AG04449 (cell line): ENCODE measurements around the gene SEPTIN8.
A peak's percentile ranks its signal among the peaks of the same experiment; 100 is the strongest.

Experiments
- CTCF ChIA-PET: fragments of 350-600 bp; formaldehyde crosslinking; extraction: SDS; loops from one replicate; lab custom pipeline; 2021; ENCODE audit warnings: antibody characterized with exemption; lab: Yijun Ruan, JAX
- POLR2A ChIA-PET: fragments of 400-600, 350-600 bp; formaldehyde crosslinking; extraction: SDS; loops from one replicate; lab custom pipeline; 2020; ENCODE audit warnings: antibody characterized with exemption, inconsistent platforms; lab: Yijun Ruan, JAX
- DNase-seq: peaks from one replicate; pipeline ENCODE4 v3.0.0-alpha.2; 2010; ENCODE audit warnings: low read depth, low spot score
- H3K4me3 ChIP-seq: 2 replicates; pipeline ENCODE4 v1.5.1; 2011; ENCODE audit warnings: low read depth, mild to moderate bottlenecking, control low read depth, low read length
- CTCF ChIP-seq: IDR thresholded peaks from one replicate; pipeline ENCODE4 v1.5.1; 2011; ENCODE audit warnings: mild to moderate bottlenecking, moderate library complexity, low read length, control low read depth, inconsistent platforms; ENCODE audit not compliant: insufficient read depth; ENCODE audit errors: missing control alignments

The SEPTIN8 gene

GRCh38 chr5:132823481-132824050 lies 46.5 kb upstream of the SEPTIN8 start:
- ChIA-PET CTCF (interaction anchor here (2.7 to 14.0 kb wide), 5 partner anchors 5 to 296 kb away, joined by 7 to 317 read pairs (median 197); partner anchors contain the start of genes CCNI2, SHROOM1 and SOWAHA), POLR2A (interaction anchor here (0.6 kb wide), 1 partner anchor 28 kb away, joined by 3 read pairs; no protein-coding TSS in a partner anchor)
- DNase-seq = no peak
- H3K4me3 ChIP-seq = no peak overlapping the region
- no peak for TF ChIP-seq CTCF

- no peak for DNase-seq
- no peak for TF ChIP-seq CTCF
- ChIA-PET CTCF (interaction anchor here (1.3 to 14.0 kb wide), 5 partner anchors 5 to 295 kb away, joined by 3 to 317 read pairs (median 197); partner anchors contain the start of genes CCNI2, GDF9, SHROOM1 and SOWAHA), POLR2A (no interaction called here)
- H3K4me3 ChIP-seq = no peak overlapping the region
Measured at GRCh38 chr5:132822650-132823480, 45.8 kb upstream of the SEPTIN8 start.

- TF ChIP-seq CTCF = no peak
- ChIA-PET CTCF (interaction anchor here (0.8 to 14.0 kb wide), 27 partner anchors 8 to 436 kb away, joined by 3 to 317 read pairs (median 14); partner anchors contain the start of genes CCNI2, GDF9, KIF3A and SHROOM1), POLR2A (no interaction called here)
- no peak overlapping the region for H3K4me3 ChIP-seq
- DNase-seq = no peak
Measured at GRCh38 chr5:132821791-132822190, 44.8 kb upstream of the SEPTIN8 start.

- no peak for TF ChIP-seq CTCF
- POLR2A ChIA-PET = no interaction called here
- CTCF ChIA-PET = interaction anchor here (0.8 to 14.0 kb wide), 40 partner anchors 8 to 640 kb away, joined by 3 to 317 read pairs (median 13); partner anchors contain the start of genes CCNI2, GDF9, KIF3A and SHROOM1
Measured at GRCh38 chr5:132821350-132821749, 44.3 kb upstream of the SEPTIN8 start.

GRCh38 chr5:132820162-132820754 lies 43.2 kb upstream of the SEPTIN8 start:
- H3K4me3 ChIP-seq = no peak overlapping the region
- peak; percentile 82 for TF ChIP-seq CTCF
- POLR2A ChIA-PET = interaction anchor here (1.0 kb wide), 1 partner anchor 11 kb away, joined by 3 read pairs; no protein-coding TSS in a partner anchor
- CTCF ChIA-PET = interaction anchor here (0.7 to 14.0 kb wide), 67 partner anchors 9 to 639 kb away, joined by 3 to 317 read pairs (median 6); partner anchors contain the start of genes CCNI2, IL13, KIF3A and SHROOM1
- peak; percentile 37 for DNase-seq

More at GRCh38 chr5:132821350-132821749, 44.3 kb upstream of the SEPTIN8 start:
- H3K4me3 ChIP-seq = no peak overlapping the region
- DNase-seq = no peak
